ENCODE data around the gene AAGAB. TPM values are rescaled to one million over a fixed set of nuclear protein-coding genes. Genes with fewer than 3 reads are reported as not detected.

The AAGAB gene
- total RNA-seq, 2 experiments from 2014 or later: 14.2 to 15.6 TPM

DNA sequence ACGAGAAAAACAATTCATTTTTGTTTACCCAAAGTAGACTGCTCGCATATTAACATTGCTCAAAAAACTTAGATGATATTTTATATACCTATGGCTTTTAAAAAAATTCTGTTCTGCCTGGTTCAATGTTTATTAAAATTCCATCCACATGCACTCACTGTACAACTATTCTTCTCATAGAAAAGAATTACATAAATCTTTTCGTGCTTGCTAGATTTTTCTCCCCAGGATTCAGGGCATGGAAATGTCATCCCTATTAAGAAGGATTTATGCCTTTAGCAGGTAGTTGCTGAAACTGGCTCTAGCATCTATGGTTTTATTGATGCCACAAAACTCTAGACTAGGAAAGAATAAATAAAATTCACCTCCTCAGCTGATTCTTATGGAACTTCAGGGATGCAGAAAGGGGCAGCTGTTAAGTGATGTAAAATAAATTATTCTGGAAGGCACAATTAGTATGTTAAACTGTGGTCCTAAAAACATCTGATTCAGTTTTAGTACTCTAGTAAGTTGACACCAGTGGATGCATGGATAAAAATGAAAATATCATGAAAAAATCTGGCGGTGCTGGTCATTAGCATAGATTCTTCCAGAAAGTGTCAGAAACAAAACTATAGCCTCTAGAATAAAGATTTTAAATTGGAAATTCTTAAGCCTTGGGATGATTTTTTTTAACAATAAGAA, 41.6 kb downstream of the AAGAB start:
- Histone ChIP-seq H3K27ac (ENCODE audit: low read depth in 1 of 2, low read length in 2 of 2) (no peak overlapping the region), H3K4me1 (ENCODE audit: insufficient read depth, low read length) (no peaks in the 10 kb centered on the region), H3K27me3 (ENCODE audit: control insufficient read depth in 1 of 2, insufficient read depth in 2 of 2, low read length in 2 of 2) (no peaks in the 10 kb centered on the region), H3K4me3 (ENCODE audit: low read length) (no peak overlapping the region), H3K9me3 (ENCODE audit: control insufficient read depth in 1 of 2, insufficient read depth in 1 of 2, low read length in 2 of 2) (no peaks in the 10 kb centered on the region), H3K36me3 (ENCODE audit: insufficient read depth, low read length) (peaks cover 22% of the 10 kb centered on the region)
- DNase-seq (no peak), ATAC-seq (ENCODE audit: poor library complexity) (no peak)
- H3K27ac Mint-ChIP-seq: no peak overlapping the region
- H3K4me3 Mint-ChIP-seq: no peak overlapping the region
- H3K36me3 Mint-ChIP-seq (ENCODE audit: low read depth): peaks cover 46% of the 10 kb centered on the region
- no peaks in the 10 kb centered on the region for H3K9me3 Mint-ChIP-seq
- H3K4me1 Mint-ChIP-seq (ENCODE audit: low read depth): no peaks in the 10 kb centered on the region
- no peak for TF ChIP-seq CTCF (IDR thresholded peaks at IDR 0.05)
- H3K27me3 Mint-ChIP-seq: no peaks in the 10 kb centered on the region
- ChIA-PET POLR2A (no interaction called here), CTCF (no interaction called here)
- intact Hi-C loops (cut with DNase I, micrococcal nuclease): no loop called here

DNA sequence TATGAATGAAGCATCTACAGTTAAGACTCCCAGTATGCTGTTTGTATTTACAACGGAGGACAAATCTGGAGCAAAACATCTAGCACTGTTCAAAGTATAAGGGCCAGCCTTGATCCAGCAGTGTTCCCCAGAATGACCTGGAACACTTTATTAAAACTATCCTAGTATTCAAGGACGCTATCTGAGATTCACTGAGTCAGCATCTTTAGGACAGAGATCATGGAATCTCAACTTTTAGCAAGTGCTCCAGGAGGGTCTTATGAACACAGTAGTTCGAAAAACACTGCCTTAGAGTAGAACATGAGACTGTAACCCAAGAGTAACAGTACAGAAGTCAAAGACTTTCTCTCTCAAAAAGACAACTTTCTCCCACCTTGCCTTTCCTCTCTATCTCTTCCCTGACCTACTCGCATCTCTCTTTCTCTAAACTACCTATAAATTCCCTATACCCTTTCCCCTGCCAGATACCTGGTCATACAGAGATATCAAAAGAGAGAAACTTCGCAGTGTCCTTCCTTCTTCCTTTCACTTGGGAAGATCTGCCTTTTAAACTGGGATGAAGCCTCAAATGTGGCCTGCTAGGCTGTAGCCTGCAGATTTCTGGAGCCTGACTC, 43.8 kb downstream of the AAGAB start:
- Mint-ChIP-seq H3K27ac (no peak overlapping the region), H3K36me3 (ENCODE audit: low read depth) (peaks cover 55% of the 10 kb centered on the region), H3K9me3 (no peaks in the 10 kb centered on the region), H3K4me1 (ENCODE audit: low read depth) (no peaks in the 10 kb centered on the region), H3K27me3 (no peaks in the 10 kb centered on the region), H3K4me3 (no peak overlapping the region)
- TF ChIP-seq CTCF (IDR thresholded peaks at IDR 0.05): no peak
- intact Hi-C loops (cut with DNase I, micrococcal nuclease): no loop called here
- no peaks in the 10 kb centered on the region for H3K9me3 ChIP-seq (ENCODE audit: control insufficient read depth in 1 of 2, insufficient read depth in 1 of 2, low read length in 2 of 2)
- no peak overlapping the region for H3K27ac ChIP-seq (ENCODE audit: low read depth in 1 of 2, low read length in 2 of 2)
- H3K27me3 ChIP-seq (ENCODE audit: control insufficient read depth in 1 of 2, insufficient read depth in 2 of 2, low read length in 2 of 2): no peaks in the 10 kb centered on the region
- ChIA-PET CTCF (no interaction called here), POLR2A (no interaction called here)
- H3K36me3 ChIP-seq (ENCODE audit: insufficient read depth, low read length): peaks cover 35% of the 10 kb centered on the region
- DNase-seq: no peak
- no peaks in the 10 kb centered on the region for H3K4me1 ChIP-seq (ENCODE audit: insufficient read depth, low read length)
- H3K4me3 ChIP-seq (ENCODE audit: low read length): no peak overlapping the region
- no peak for ATAC-seq (ENCODE audit: poor library complexity)

DNA sequence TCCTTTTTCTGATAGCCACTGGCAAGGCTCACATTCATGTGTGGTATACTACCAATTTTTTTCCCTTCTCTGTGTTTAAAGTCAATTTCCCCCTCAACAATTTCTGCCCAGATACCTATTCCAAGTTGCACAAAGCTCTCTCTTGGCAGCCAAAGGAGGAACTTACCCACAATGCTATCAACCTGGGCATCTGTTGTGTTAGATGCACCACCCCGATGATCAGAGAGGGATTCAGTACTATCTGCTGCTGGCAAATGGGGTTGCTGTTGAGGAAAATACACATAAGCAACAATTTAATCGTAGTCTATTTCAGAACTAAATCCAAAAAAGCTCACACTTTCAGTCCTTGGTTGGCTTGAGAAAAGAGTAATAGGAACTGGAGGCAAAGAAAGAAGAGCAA, 46.1 kb downstream of the AAGAB start:
- H3K36me3 Mint-ChIP-seq (ENCODE audit: low read depth): peaks cover 67% of the 10 kb centered on the region

More for the DNA sequence above, 46.1 kb downstream of the AAGAB start:
- Mint-ChIP-seq H3K4me3 (no peak overlapping the region), H3K27ac (no peak overlapping the region), H3K9me3 (no peaks in the 10 kb centered on the region), H3K27me3 (no peaks in the 10 kb centered on the region), H3K4me1 (ENCODE audit: low read depth) (no peaks in the 10 kb centered on the region)
- Histone ChIP-seq H3K4me1 (ENCODE audit: insufficient read depth, low read length) (no peaks in the 10 kb centered on the region), H3K4me3 (ENCODE audit: low read length) (no peak overlapping the region), H3K36me3 (ENCODE audit: insufficient read depth, low read length) (peaks cover 49% of the 10 kb centered on the region), H3K9me3 (ENCODE audit: control insufficient read depth in 1 of 2, insufficient read depth in 1 of 2, low read length in 2 of 2) (no peaks in the 10 kb centered on the region), H3K27me3 (ENCODE audit: control insufficient read depth in 1 of 2, insufficient read depth in 2 of 2, low read length in 2 of 2) (no peaks in the 10 kb centered on the region), H3K27ac (ENCODE audit: low read depth in 1 of 2, low read length in 2 of 2) (no peak overlapping the region)
- no peak for ATAC-seq (ENCODE audit: poor library complexity)
- no peak for TF ChIP-seq CTCF (IDR thresholded peaks at IDR 0.05)
- DNase-seq: no peak
- intact Hi-C loops (cut with DNase I, micrococcal nuclease): no loop called here
- POLR2A ChIA-PET: no interaction called here
- CTCF ChIA-PET: interaction anchor here (1.0 kb wide), 1 partner anchor 91 kb away, joined by 3 read pairs; no protein-coding TSS in a partner anchor

All from CD4-positive, alpha-beta T cell (primary cell).